Stimulated activated naive B cell treated with anti-CD40 and anti-IgM and Interleukin-4, amounts not matched to agents 10 μg/mL and 1 μg/mL and 100 μg/mL, for 72 hours (primary cell): ENCODE data around the gene CCDC63.
A peak's percentile ranks its signal among the peaks of the same experiment; 100 is the strongest.

Source experiments
- ATAC-seq, 2 donors: fragments of 150-1000 bp; cut with Tn5 transposase; replicated peaks; 2 replicates each; pipeline ENCODE4 v1.10.0; 2021; ENCODE audit warnings: moderate library complexity in 1 of 2
- DNase-seq: peaks from one replicate; pipeline ENCODE4 v3.0.0; 2021
- H3K27ac Mint-ChIP-seq: one replicate; pipeline ENCODE4 v1.8.0; 2022; ENCODE audit warnings: mild to moderate bottlenecking, mixed read lengths
- H3K27me3 Mint-ChIP-seq, 2 donors: one replicate each; pipeline ENCODE4 v1.8.0; 2022; ENCODE audit warnings: mixed read lengths in 2 of 2
- H3K36me3 Mint-ChIP-seq, 2 donors: one replicate each; pipeline ENCODE4 v1.8.0; 2022; ENCODE audit warnings: mixed read lengths in 2 of 2, mild to moderate bottlenecking in 1 of 2
- H3K4me1 Mint-ChIP-seq, 2 donors: one replicate each; pipeline ENCODE4 v1.8.0; 2022; ENCODE audit warnings: mixed read lengths in 2 of 2, mild to moderate bottlenecking in 1 of 2
- H3K4me3 Mint-ChIP-seq, 2 donors: one replicate each; pipeline ENCODE4 v1.8.0; 2022; ENCODE audit warnings: mild to moderate bottlenecking in 2 of 2, mixed read lengths in 2 of 2, moderate library complexity in 1 of 2
- H3K9me3 Mint-ChIP-seq, 2 donors: one replicate each; pipeline ENCODE4 v1.8.0; 2022; ENCODE audit warnings: mixed read lengths in 2 of 2, mild to moderate bottlenecking in 1 of 2

CCDC63 gene

GRCh38 chr12:110880651-110881050 is 33.9 kb downstream of the CCDC63 start:
- Mint-ChIP-seq H3K4me1 (no peaks in the 10 kb centered on the region), H3K36me3 (no peaks in the 10 kb centered on the region), H3K9me3 (peaks cover 4 to 5% of the 10 kb centered on the region in 2 donors), H3K4me3 (no peak overlapping the region), H3K27ac (no peak overlapping the region), H3K27me3 (peaks cover 6 to 9% of the 10 kb centered on the region in 2 donors)
- DNase-seq (no peak), ATAC-seq (no peak)

- DNase-seq: no peak
- Mint-ChIP-seq H3K4me1 (peaks cover 5 to 6% of the 10 kb centered on the region in 2 donors), H3K27me3 (peaks cover 0 to 4% of the 10 kb centered on the region in 2 donors)
Measured at GRCh38 chr12:110883251-110883650, 36.5 kb downstream of the CCDC63 start.

GRCh38 chr12:110885152-110885840 is 38.5 kb downstream of the CCDC63 start:
- H3K4me3 Mint-ChIP-seq: no peak overlapping the region
- ATAC-seq (no peak), DNase-seq (no peak)
- peaks cover 5 to 6% of the 10 kb centered on the region in 2 donors for H3K4me1 Mint-ChIP-seq
- H3K27me3 Mint-ChIP-seq: peaks cover 0 to 9% of the 10 kb centered on the region in 2 donors
- H3K27ac Mint-ChIP-seq: no peak overlapping the region
- H3K9me3 Mint-ChIP-seq: peaks cover 4 to 5% of the 10 kb centered on the region in 2 donors
- no peaks in the 10 kb centered on the region for H3K36me3 Mint-ChIP-seq

More at GRCh38 chr12:110883251-110883650, 36.5 kb downstream of the CCDC63 start:
- Mint-ChIP-seq H3K27ac (no peak overlapping the region), H3K9me3 (peaks cover 4 to 5% of the 10 kb centered on the region in 2 donors), H3K36me3 (no peaks in the 10 kb centered on the region), H3K4me3 (no peak overlapping the region)
- no peak for ATAC-seq

GRCh38 chr12:110888256-110888991 is 41.6 kb downstream of the CCDC63 start:
- DNase-seq: no peak
- Mint-ChIP-seq H3K27ac (no peak overlapping the region), H3K9me3 (no peaks in the 10 kb centered on the region), H3K4me3 (peak overlapping the region; percentile 89 to 90), H3K36me3 (no peaks in the 10 kb centered on the region), H3K27me3 (peaks cover 4 to 9% of the 10 kb centered on the region in 2 donors), H3K4me1 (peaks cover 5 to 6% of the 10 kb centered on the region in 2 donors)
- ATAC-seq: no peak

- Mint-ChIP-seq H3K36me3 (no peaks in the 10 kb centered on the region), H3K4me1 (peaks cover 6 to 9% of the 10 kb centered on the region in 2 donors), H3K27me3 (peaks cover 8 to 13% of the 10 kb centered on the region in 2 donors), H3K9me3 (no peaks in the 10 kb centered on the region), H3K4me3 (no peak overlapping the region), H3K27ac (no peak overlapping the region)
- DNase-seq (no peak), ATAC-seq (no peak)
Measured at GRCh38 chr12:110889361-110889760, 42.6 kb downstream of the CCDC63 start.

GRCh38 chr12:110893956-110894355 is 47.2 kb downstream of the CCDC63 start:
- Mint-ChIP-seq H3K4me1 (peaks cover 4 to 8% of the 10 kb centered on the region in 2 donors), H3K27ac (no peak overlapping the region), H3K36me3 (no peaks in the 10 kb centered on the region), H3K4me3 (no peak overlapping the region), H3K27me3 (peaks cover 8 to 23% of the 10 kb centered on the region in 2 donors), H3K9me3 (no peaks in the 10 kb centered on the region)
- DNase-seq (no peak), ATAC-seq (peak; percentile 15 to 25)

- H3K36me3 Mint-ChIP-seq: no peaks in the 10 kb centered on the region
Measured at GRCh38 chr12:110896559-110896958, 49.8 kb downstream of the CCDC63 start.

GRCh38 chr12:110901401-110901800 is 54.6 kb downstream of the CCDC63 start:
- H3K27ac Mint-ChIP-seq: no peak overlapping the region
- H3K36me3 Mint-ChIP-seq: no peaks in the 10 kb centered on the region
- no peaks in the 10 kb centered on the region for H3K27me3 Mint-ChIP-seq
- H3K4me3 Mint-ChIP-seq: no peak overlapping the region
- H3K4me1 Mint-ChIP-seq: peaks cover 3 to 5% of the 10 kb centered on the region in 2 donors
- DNase-seq: no peak
- no peaks in the 10 kb centered on the region for H3K9me3 Mint-ChIP-seq
- ATAC-seq: no peak

More at GRCh38 chr12:110896559-110896958, 49.8 kb downstream of the CCDC63 start:
- no peaks in the 10 kb centered on the region for H3K9me3 Mint-ChIP-seq
- DNase-seq (no peak), ATAC-seq (no peak)
- no peak overlapping the region for H3K27ac Mint-ChIP-seq
- H3K27me3 Mint-ChIP-seq: peaks cover 3 to 23% of the 10 kb centered on the region in 2 donors
- H3K4me1 Mint-ChIP-seq: peaks cover 4 to 8% of the 10 kb centered on the region in 2 donors
- no peak overlapping the region for H3K4me3 Mint-ChIP-seq

GRCh38 chr12:110903511-110903910 is 56.7 kb downstream of the CCDC63 start:
- Mint-ChIP-seq H3K27ac (no peak overlapping the region), H3K27me3 (no peaks in the 10 kb centered on the region), H3K4me1 (peaks cover 12 to 26% of the 10 kb centered on the region in 2 donors), H3K9me3 (no peaks in the 10 kb centered on the region), H3K36me3 (no peaks in the 10 kb centered on the region), H3K4me3 (no peak overlapping the region)
- ATAC-seq (no peak), DNase-seq (no peak)

- ATAC-seq: peak; percentile 49 to 60
- peaks cover 12 to 41% of the 10 kb centered on the region in 2 donors for H3K4me1 Mint-ChIP-seq
- peak overlapping the region in 1 of 2 donors; percentile 10 for H3K4me3 Mint-ChIP-seq
- no peak overlapping the region for H3K27ac Mint-ChIP-seq
- H3K27me3 Mint-ChIP-seq: no peaks in the 10 kb centered on the region
- H3K36me3 Mint-ChIP-seq: no peaks in the 10 kb centered on the region
- peaks cover 0 to 3% of the 10 kb centered on the region in 2 donors for H3K9me3 Mint-ChIP-seq
- DNase-seq: no peak
Measured at GRCh38 chr12:110906083-110906482, 59.3 kb downstream of the CCDC63 start.

GRCh38 chr12:110906516-110906915 is 59.7 kb downstream of the CCDC63 start:
- ATAC-seq (peak; percentile 52 to 68), DNase-seq (no peak)

GRCh38 chr12:110906985-110907384 is 60.2 kb downstream of the CCDC63 start:
- no peaks in the 10 kb centered on the region for H3K27me3 Mint-ChIP-seq
- H3K4me3 Mint-ChIP-seq: no peak overlapping the region
- ATAC-seq (peak; percentile 18 to 20), DNase-seq (no peak)
- peaks cover 0 to 3% of the 10 kb centered on the region in 2 donors for H3K9me3 Mint-ChIP-seq
- H3K27ac Mint-ChIP-seq: no peak overlapping the region
- H3K4me1 Mint-ChIP-seq: peaks cover 14 to 50% of the 10 kb centered on the region in 2 donors
- H3K36me3 Mint-ChIP-seq: no peaks in the 10 kb centered on the region

More at GRCh38 chr12:110906516-110906915, 59.7 kb downstream of the CCDC63 start:
- Mint-ChIP-seq H3K4me1 (peaks cover 12 to 45% of the 10 kb centered on the region in 2 donors), H3K27ac (no peak overlapping the region), H3K4me3 (no peak overlapping the region), H3K9me3 (peaks cover 0 to 3% of the 10 kb centered on the region in 2 donors), H3K27me3 (no peaks in the 10 kb centered on the region), H3K36me3 (no peaks in the 10 kb centered on the region)

- no peak for ATAC-seq
- Mint-ChIP-seq H3K36me3 (no peaks in the 10 kb centered on the region), H3K4me1 (peaks cover 17 to 56% of the 10 kb centered on the region in 2 donors), H3K9me3 (peaks cover 0 to 3% of the 10 kb centered on the region in 2 donors), H3K27me3 (no peaks in the 10 kb centered on the region), H3K27ac (no peak overlapping the region), H3K4me3 (no peak overlapping the region)
- DNase-seq: no peak
Measured at GRCh38 chr12:110907583-110907982, 60.8 kb downstream of the CCDC63 start.

GRCh38 chr12:110908377-110909152 is 61.8 kb downstream of the CCDC63 start:
- H3K4me1 Mint-ChIP-seq: peaks cover 24 to 66% of the 10 kb centered on the region in 2 donors
- peaks cover 0 to 3% of the 10 kb centered on the region in 2 donors for H3K9me3 Mint-ChIP-seq
- H3K36me3 Mint-ChIP-seq: no peaks in the 10 kb centered on the region
- no peak overlapping the region for H3K27ac Mint-ChIP-seq
- DNase-seq (no peak), ATAC-seq (no peak)
- H3K27me3 Mint-ChIP-seq: no peaks in the 10 kb centered on the region
- H3K4me3 Mint-ChIP-seq: no peak overlapping the region
